Muscle of arm (tissue), 12 donors: ENCODE data around the gene RMP24. TPM values are rescaled to one million over a fixed set of nuclear protein-coding genes. Genes with fewer than 3 reads are reported as not detected.

Experiments
- polyA plus RNA-seq, 12 donors: library from polyadenylated mRNA; unstranded; fragments of 120-200 nt; gene quantifications; one replicate each; pipeline ENCODE4 v1.2.1, GENCODE V29; 2013; ENCODE audit not compliant: insufficient read length in 12 of 12

Gene RMP24

Other genes with a start within 250 kb of the RMP24 start
- gene RPRD1A, start 94.9 kb downstream of the RMP24 start, polyA plus RNA-seq = 10 to 100 TPM in 11 of 12 donors, not detected in 1; 38.9 to 52.8 (median 46.6) TPM
- gene SLC39A6, start 156.7 kb downstream of the RMP24 start, polyA plus RNA-seq = 10 to 100 TPM in 11 of 12 donors, not detected in 1; 21.3 to 45.6 (median 36.3) TPM
- gene ELP2, start 157.2 kb downstream of the RMP24 start, polyA plus RNA-seq = 100 to 1,000 TPM in 1 of 12 donors, 10 to 100 TPM in 10, not detected in 1; 60.6 to 109 (median 78.9) TPM
- under 1 TPM in 10 of 12 donors, not detected in 2; 0.09 to 0.77 (median 0.20) TPM for gene MOCOS, start 214.8 kb downstream of the RMP24 start, polyA plus RNA-seq